Panc1 (cell line): ENCODE results near the gene ITPKC.

Experiments used
- POLR2AphosphoS5 ChIP-seq: IDR thresholded peaks from 2 replicates; pipeline ENCODE4 v1.6.1; 2012; ENCODE audit warnings: mild to moderate bottlenecking, low read depth, low read length, moderate library complexity
- TF ChIP-seq, protein P1 (sequence below): fragments of 450-650 bp; IDR thresholded peaks from 2 replicates; pipeline ENCODE4 v1.5.1; 2017; ENCODE audit warnings: mild to moderate bottlenecking
- TF ChIP-seq, protein P2 (sequence below), 2 experiments: IDR thresholded peaks; 2 replicates each; pipeline ENCODE4 v1.6.1; 2011 to 2012; ENCODE audit warnings: low read depth in 2 of 2, control low read depth in 1 of 2, low read length in 1 of 2, mild to moderate bottlenecking in 1 of 2, moderate library complexity in 1 of 2; ENCODE audit not compliant: insufficient read depth in 1 of 2

DNA sequence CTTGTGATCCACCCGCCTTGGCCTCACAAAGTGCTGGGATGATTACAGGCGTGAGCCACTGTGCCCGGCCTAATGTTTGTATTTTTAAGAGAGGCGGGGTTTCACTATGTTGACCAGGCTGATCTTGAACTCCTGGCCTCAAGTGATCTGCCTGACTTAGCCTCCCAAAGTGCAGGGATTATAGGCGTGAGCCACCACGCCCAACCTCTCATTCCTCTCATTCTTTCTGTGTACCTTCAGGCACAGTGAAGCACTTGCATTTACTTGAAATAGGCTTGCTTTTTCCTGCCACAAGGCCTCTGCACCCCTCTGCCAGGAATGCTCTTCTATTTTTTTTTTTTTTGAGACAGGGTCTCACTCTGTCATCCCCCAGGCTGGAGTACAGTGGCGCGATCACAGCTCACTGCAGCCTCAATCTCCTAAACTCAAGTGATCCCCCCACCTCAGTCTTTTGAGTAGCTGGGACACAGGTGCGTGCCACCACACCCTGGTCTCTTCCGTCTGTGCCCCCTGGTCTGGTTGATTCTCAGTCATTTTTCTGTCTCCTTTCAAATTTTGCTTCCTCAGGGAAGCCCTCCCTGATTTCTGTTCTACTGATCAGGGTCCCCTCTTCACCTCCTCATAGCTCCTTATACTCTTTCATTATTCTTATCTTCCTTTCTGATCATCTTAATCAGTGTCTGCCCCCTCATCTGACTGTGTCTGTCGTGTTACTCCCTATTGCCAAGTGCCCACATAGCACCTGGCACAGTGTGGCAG, 18.3 kb downstream of the ITPKC start:
- TF ChIP-seq, protein P1, sequence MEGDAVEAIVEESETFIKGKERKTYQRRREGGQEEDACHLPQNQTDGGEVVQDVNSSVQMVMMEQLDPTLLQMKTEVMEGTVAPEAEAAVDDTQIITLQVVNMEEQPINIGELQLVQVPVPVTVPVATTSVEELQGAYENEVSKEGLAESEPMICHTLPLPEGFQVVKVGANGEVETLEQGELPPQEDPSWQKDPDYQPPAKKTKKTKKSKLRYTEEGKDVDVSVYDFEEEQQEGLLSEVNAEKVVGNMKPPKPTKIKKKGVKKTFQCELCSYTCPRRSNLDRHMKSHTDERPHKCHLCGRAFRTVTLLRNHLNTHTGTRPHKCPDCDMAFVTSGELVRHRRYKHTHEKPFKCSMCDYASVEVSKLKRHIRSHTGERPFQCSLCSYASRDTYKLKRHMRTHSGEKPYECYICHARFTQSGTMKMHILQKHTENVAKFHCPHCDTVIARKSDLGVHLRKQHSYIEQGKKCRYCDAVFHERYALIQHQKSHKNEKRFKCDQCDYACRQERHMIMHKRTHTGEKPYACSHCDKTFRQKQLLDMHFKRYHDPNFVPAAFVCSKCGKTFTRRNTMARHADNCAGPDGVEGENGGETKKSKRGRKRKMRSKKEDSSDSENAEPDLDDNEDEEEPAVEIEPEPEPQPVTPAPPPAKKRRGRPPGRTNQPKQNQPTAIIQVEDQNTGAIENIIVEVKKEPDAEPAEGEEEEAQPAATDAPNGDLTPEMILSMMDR = no peak
- TF ChIP-seq, protein P2, sequence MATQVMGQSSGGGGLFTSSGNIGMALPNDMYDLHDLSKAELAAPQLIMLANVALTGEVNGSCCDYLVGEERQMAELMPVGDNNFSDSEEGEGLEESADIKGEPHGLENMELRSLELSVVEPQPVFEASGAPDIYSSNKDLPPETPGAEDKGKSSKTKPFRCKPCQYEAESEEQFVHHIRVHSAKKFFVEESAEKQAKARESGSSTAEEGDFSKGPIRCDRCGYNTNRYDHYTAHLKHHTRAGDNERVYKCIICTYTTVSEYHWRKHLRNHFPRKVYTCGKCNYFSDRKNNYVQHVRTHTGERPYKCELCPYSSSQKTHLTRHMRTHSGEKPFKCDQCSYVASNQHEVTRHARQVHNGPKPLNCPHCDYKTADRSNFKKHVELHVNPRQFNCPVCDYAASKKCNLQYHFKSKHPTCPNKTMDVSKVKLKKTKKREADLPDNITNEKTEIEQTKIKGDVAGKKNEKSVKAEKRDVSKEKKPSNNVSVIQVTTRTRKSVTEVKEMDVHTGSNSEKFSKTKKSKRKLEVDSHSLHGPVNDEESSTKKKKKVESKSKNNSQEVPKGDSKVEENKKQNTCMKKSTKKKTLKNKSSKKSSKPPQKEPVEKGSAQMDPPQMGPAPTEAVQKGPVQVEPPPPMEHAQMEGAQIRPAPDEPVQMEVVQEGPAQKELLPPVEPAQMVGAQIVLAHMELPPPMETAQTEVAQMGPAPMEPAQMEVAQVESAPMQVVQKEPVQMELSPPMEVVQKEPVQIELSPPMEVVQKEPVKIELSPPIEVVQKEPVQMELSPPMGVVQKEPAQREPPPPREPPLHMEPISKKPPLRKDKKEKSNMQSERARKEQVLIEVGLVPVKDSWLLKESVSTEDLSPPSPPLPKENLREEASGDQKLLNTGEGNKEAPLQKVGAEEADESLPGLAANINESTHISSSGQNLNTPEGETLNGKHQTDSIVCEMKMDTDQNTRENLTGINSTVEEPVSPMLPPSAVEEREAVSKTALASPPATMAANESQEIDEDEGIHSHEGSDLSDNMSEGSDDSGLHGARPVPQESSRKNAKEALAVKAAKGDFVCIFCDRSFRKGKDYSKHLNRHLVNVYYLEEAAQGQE (IDR thresholded peaks at IDR 0.05; ENCODE audit: insufficient read depth in 1 of 2, low read depth in 2 of 2, low read length in 1 of 2) = no peak
- TF ChIP-seq POLR2AphosphoS5 = no peak
